ENCODE results near the gene C2CD4B.

GRCh38 chr15:62145015-62145735 is 19.9 kb downstream of the C2CD4B start:
- TF ChIP-seq SMC3 (IDR thresholded peaks at IDR 0.05) (no peak), SREBF2 (IDR thresholded peaks at IDR 0.05) (no peak), CTCF (IDR thresholded peaks at IDR 0.05) (no peak)

All from A549 (cell line).